DLD1 (cell line): ENCODE results near the gene BOD1L1.

ENCODE experiments used
- in situ Hi-C: cut with HindIII; loops from 2 replicates; pipeline ENCODE4 v1.10.0; 2017; ENCODE audit warnings: low sequenced_read_pairs

BOD1L1 gene

GRCh38 chr4:13627606-13628311, at the start of gene BOD1L1:
BOD1L1 (minus strand) TSS chr4:13627725; CDS start chr4:13627587, 138 bp downstream.
- in situ Hi-C loops = no loop called here

- in situ Hi-C loops = loop anchor here (10.0 to 25.0 kb wide), 2 partner anchors 250 to 387 kb away; no protein-coding TSS in a partner anchor
These were observed 47.4 kb upstream of the BOD1L1 start for GRCh38 chr4:13674971-13675370.

DNA sequence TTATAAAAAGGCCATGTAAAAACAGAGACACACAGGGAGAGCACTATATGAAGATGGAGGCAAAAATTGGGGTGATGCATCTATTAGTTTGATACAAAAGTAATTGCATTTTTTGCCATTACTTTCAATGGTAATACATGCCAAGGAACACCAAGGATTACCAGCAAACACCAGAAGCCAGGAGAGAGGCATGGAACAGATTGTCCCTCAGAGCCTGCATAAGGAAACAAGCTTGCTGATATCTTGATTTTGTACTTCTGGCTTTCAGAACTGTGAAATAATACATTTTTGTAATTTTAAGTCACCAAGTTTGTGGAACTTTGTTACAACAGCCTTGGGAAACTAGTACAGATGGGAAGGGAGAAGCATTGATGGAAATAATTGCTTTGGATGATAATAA, 45.6 kb upstream of the BOD1L1 start:
- in situ Hi-C loops = loop anchor here (10.0 to 25.0 kb wide), 2 partner anchors 252 to 389 kb away; no protein-coding TSS in a partner anchor

GRCh38 chr4:13670456-13671160, 43.1 kb upstream of the BOD1L1 start:
- in situ Hi-C loops = loop anchor here (10.0 to 25.0 kb wide), 2 partner anchors 254 to 392 kb away; no protein-coding TSS in a partner anchor

- in situ Hi-C loops = loop anchor here (25.0 kb wide), 1 partner anchor 396 kb away; no protein-coding TSS in a partner anchor
These were observed 38.5 kb upstream of the BOD1L1 start for GRCh38 chr4:13665701-13666660.

DNA sequence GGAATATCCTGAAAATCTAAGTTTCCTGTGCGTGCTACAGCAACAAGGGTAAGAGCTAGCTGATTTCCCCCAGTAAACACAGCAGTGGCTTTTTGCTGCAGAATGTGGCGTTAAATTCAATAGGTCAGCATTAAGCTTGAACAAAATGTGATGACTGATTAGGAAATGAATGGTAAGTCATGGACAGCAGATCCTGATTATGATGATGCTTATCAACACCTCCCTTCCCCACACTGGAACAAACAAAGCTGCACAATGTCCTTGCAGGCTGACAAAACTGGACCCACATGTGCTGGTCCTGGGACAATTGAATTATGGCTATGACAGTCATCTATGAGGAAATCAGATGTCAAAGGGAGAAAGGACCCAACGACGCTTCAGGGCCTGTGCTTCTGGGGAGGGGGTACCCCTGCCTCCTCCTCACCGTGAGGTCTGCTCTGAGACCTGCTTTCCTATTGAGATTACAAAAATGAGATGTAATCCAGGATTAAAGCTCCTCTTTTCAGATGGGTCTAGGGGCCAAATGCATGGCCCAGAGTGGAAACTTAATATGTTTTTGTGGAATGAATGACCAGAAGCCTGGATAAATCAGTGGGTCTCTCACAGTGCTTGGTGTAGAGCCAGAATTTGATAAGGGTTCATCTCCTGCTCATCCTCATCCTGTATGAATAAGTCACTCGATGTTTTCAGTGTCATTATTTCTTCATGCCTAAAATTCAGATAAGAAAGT, 32.0 kb upstream of the BOD1L1 start:
- in situ Hi-C loops = loop anchor here (25.0 kb wide), 1 partner anchor 403 kb away; no protein-coding TSS in a partner anchor

DNA sequence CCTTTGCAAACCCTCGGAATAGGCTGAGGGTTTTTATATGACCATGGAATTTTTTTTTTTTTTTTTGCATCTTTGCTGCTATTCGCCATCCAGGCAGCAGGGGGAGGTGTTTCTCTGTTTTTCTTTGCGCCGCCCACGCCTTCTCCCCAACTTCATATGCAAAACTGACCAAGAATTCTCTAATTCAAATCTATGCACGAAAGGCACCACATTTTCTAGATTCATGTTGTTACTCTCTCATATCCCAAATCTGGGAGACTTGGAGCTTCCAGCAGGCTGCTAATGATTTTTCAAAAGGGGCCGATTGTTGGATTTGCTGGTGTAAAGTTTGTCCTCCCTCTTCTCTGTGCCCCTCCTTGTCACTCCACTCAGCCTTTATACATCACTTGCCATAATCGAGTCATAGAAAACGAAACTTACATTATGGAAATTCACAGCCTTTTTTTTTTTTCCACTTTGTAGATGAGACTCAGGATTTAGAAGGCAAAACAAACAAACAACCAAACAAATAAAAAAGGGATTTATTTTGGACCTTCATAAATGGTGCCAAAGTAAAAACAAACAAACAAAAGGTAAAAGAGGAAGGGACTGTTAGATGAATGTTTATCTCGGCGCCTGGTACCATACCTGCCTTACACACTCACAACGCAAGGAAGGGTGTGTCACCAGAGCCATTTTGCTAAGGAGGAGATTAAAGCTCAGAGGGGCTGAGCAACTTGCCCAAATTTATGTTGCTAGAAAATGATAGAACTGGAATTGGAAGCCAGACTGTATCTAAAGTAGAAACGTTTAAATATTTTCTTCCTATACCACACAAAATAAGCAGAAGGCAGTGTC, 29.3 kb upstream of the BOD1L1 start:
- in situ Hi-C loops = loop anchor here (25.0 kb wide), 1 partner anchor 406 kb away; no protein-coding TSS in a partner anchor

DNA sequence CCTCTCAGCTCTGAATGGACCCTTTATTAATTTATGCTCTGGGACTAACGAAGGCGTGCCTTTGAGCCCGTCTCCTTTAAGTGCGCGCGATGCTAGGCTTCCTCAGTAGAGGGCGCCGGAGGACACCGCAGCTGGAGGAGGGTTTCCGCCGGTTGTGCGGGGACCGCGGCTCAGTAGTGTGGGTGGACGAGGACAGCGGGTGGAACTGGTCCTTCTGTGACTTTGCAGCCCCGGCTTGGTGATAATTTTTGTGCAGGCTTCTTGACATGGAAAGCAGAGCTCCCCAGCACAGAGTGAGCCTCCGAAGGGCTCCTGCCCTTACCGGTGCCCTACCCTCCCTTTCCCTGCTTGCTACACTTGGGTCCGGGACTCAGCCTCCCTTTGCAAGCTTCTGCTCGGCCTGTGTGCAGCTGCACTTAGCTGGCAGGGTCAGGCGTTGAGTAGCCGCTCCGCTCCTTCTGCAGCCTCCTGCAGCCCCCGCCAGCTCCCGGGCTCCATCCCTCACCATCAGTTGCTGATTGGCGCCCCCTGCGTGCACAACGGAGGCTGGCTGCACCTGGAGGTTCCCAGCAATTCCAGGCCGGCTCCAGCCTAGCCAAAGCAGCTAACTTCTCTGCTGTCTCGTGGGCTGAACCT, 26.8 kb upstream of the BOD1L1 start:
- in situ Hi-C loops = loop anchor here (25.0 kb wide), 1 partner anchor 408 kb away; no protein-coding TSS in a partner anchor

DNA sequence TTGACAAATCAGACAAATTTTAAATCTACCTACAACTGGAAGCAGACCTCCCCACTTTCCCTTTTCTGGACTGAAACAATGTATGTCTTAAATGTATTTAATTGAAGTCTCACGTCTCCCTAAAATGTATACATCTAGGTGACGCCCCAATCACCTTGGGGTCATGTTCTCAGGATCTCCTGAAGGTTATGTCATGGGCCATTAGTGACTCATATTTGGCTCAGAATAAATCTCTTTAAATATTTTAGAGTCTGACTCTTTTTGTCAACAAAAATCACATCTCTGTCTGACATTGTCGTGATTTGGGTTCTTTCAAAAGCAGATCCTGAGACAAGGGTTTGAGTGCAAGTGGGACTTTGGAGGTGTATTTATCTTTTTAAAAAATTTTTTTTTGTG, 26.2 kb upstream of the BOD1L1 start:
- in situ Hi-C loops = loop anchor here (25.0 kb wide), 1 partner anchor 409 kb away; no protein-coding TSS in a partner anchor

GRCh38 chr4:13647031-13647430, 19.5 kb upstream of the BOD1L1 start:
- in situ Hi-C loops = no loop called here

DNA sequence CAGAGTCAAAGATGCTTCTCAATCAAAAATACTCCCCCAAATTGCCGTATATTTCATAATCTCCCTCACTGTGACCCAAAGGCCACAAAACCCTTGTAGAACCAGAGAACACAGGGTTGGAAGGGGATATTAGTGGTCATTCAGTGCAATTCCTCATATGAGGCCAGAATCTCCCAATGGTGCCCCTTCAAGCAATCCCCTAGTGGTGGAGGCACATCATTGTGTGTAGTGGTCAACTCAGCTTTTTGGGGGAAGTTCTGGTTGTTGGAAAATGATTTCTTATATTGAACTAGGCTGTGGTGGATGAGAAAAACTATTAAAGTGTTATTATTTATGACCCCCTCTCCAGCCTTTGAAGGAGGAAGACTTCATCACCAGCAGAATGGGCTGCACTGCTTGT, 17.6 kb upstream of the BOD1L1 start:
- in situ Hi-C loops = no loop called here

DNA sequence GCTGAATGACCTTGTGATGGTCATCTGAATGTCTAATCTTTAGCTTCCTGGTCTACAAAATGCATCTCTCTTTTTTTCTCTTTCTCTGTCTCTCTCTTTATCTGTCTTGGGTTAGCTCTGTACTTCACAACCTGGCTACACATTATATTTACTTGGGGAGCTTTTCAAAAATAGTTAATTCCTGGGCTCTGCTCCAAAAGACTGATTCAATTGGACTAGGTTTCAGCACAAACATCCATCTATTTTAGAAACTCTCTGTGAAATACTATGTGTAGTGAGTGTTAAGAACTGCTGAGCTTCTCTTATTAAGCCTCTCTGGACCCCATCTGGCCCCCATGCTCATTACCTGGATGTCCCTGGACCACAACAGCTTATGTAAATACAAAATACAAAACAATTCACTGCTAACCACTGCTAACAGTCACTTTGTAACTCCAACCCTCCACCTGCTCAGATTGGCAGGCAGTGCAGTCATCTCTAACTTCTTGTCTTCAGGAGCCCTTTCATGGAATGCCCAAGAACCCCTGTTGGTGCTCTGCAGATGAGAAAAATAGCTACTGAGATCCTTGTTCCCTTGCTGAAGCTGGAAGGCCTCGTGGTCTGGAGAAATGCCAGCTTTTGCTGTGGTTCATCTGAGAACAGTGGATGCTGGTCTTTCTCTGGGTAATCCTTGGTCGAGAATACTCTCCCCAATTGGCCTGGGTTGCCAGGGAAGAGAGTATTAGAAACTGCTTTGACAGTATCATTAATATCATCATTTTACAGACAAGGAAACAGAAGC, 14.8 kb upstream of the BOD1L1 start:
- in situ Hi-C loops = no loop called here

GRCh38 chr4:13641084-13641483, 13.6 kb upstream of the BOD1L1 start:
- in situ Hi-C loops = no loop called here

DNA sequence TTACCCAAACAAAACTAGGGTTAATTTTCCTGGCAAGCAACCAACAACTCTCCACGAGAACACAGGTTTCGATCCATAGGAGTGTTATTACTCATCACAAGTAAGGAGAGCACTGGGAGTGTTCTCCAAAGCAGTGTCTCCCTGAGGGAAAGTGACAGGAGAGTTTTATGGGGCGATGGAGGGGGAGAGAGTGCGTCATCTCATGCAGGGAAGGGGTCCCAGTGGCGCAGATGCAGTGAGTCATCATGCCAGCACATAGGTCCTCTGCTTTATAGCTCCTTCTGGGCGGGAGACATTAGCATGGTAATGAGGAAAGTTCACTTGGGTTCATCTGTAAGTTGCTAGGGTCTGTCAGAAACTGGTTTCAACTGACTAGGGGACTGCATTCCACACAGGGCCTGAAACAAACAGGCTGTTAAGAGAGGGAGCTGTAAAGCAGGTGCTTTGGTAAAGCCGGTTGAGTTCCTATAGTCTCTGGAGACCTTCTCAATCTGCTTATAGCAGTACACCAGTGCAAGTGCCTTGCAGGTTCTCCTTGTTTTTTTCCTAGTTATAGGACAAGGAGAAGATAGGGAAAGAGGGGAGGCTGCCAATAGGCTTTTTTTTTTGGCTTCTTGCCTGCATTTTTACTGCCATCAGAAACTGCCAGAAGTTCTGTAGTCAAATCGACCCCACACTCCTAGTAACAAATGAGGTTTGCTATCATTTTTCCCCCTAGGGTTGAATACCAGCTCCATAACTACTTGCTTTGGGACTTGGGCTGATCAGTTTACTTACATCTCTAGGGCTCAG, 12.8 kb upstream of the BOD1L1 start:
- in situ Hi-C loops = no loop called here

DNA sequence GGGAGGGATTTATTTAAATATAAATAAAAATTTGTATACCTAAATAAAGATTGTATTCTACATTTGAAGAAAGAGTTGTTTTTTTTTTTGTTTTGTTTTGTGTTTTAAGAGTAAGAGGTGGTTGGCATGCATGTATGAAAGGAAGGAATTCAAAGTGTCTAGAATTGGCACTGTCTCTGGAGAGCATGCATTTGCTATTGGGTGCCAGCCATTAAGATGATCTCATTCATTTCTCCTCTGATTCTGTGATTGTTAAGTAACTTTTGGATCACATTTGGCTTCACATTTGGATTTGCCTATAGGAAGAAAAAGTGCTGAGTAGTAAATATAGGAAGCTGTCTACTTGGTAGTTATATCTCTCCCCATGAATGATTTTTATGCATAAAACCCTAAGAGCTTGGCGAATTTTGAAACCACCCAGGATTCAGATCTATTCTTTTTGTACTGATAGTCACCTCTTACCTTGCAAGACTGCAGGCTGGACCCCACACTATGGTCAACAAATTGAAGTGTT, 7.8 kb upstream of the BOD1L1 start:
- in situ Hi-C loops = no loop called here

DNA sequence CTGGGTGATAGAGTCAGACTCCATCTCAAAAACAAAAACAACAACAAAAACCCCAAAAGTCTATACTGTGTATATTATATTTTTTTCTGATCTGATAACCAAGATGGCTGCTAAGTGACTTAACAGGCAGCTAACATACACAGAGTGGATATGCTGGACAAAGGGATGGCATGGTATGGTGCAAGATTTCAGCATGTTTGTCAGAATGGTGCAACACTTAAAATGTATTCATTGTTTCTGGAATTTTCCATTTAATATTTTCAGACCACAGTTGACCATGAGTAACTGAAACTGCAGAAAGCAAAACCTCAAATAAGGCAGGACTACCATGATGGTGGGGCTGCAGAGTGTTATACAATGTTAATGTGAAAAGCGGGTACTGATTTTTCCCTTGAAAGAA, 6.1 kb upstream of the BOD1L1 start:
- in situ Hi-C loops = no loop called here

DNA sequence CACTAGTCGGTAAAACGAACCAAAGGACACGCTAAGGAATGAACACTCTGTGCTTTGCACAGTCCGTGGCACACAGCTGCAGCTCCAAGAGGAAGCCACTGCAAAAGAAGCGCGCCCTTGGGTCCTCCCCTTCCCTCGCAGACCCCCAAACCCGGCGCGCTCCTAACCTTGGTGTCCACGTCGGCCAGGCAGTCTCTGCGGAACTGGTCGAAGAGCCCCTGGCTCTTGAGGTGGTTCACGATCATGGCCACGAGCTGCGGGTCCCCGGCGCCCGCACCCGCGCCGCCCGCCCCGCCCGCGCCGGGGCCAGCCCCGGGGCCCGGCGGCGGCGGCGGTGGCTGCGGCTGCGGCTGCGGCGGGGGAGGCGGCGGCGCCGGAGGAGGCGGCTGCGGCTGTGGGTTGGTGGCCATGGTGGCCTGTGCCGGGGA, 333 bp downstream of the BOD1L1 start:
- in situ Hi-C loops = no loop called here
